ENCODE data around the gene RMC1.

Gene RMC1

DNA sequence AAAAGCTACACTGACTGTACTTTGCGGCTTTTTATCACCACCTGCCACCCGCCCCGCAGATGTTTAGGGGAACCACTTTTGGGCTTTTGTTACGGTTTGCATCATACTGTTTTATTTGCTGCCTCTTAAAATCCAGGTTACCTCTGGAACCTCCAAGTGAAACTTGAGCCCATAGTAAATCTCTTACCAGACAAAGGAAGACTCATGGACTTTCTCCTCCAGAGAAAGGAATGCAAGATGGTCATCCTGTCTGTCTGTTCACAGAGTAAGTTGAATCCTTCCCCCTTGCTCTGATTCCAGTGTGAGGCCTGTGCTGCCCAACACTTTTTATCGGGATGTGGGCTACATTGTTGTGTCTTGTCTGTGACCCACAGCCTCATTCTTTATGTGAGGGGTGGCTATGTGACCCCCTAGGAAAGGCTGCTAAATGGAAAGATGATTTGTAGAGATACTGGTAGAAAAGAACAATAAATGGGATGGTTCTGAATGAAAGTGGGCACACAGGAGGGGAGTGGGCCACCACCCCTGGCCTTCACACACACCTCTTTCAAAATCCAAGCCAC, 23.3 kb downstream of the RMC1 start:
- no peak for DNase-seq (ENCODE audit: extremely low read depth, low read depth)
- TF ChIP-seq, protein P1, sequence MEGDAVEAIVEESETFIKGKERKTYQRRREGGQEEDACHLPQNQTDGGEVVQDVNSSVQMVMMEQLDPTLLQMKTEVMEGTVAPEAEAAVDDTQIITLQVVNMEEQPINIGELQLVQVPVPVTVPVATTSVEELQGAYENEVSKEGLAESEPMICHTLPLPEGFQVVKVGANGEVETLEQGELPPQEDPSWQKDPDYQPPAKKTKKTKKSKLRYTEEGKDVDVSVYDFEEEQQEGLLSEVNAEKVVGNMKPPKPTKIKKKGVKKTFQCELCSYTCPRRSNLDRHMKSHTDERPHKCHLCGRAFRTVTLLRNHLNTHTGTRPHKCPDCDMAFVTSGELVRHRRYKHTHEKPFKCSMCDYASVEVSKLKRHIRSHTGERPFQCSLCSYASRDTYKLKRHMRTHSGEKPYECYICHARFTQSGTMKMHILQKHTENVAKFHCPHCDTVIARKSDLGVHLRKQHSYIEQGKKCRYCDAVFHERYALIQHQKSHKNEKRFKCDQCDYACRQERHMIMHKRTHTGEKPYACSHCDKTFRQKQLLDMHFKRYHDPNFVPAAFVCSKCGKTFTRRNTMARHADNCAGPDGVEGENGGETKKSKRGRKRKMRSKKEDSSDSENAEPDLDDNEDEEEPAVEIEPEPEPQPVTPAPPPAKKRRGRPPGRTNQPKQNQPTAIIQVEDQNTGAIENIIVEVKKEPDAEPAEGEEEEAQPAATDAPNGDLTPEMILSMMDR (IDR thresholded peaks at IDR 0.05; ENCODE audit: low read depth, low read length): no peak

DNA sequence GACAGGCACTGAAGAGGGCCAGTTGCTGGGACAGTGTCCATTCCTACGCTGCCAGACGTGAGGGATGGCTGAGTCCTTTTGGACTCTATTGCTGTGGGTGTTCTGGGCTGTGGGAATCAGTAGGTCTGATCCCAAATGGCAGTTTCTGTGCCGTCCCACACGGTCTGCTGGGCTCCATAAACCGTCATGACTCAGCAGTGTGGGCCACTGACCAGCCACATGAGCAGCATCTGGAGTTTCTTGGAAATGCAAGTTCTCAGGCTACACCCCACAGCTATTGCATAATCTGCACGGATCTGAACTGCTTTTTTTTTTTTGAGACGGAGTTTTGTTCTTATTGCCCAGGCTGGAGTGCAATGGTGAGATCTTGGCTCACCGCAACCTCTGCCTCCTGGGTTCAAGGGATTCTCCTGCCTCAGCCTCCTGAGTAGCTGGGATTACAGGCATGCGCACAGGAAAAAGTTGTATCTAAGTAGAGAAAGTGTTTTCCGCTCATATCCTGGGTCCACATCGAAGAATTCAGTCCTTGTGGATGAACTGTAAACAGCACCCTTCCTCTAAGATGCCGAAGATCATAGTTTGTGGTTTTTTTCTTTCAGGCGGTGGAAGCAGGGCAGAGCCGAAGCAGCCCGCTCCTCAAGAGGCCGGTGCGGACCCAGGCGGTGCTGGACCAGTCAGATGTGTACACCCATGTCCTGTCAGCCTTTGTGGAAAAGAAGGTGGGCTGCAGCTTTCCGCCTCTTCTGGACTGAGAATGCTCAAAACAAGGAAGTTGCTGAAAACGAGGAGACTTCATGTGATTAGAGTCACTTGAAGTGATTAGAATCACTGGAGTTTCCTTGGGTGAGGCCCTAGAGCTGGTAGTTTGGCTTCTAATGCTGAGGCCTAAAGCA, 25.5 kb downstream of the RMC1 start:
- peak; percentile 29 for DNase-seq (ENCODE audit: extremely low read depth, low read depth)
- TF ChIP-seq, protein P1 (IDR thresholded peaks at IDR 0.05; ENCODE audit: low read depth, low read length): no peak

DNA sequence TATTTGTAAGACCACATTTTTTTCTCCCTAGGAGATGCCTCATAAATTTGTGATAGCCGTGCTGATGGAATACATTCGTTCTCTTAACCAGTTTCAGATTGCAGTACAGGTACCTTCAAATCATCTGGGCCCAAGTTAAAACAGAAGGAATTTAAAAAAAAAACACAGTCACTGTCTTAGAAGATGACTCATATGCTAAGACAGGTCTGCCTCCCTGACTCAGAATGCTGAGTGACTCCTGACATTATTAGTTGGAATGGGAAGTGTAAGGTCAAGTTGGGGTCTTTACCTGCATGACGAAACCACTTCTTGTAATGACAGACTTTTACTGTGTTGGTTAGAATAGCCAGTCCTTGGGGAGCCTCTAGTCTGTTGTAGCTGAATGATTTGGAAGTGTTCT, 26.3 kb downstream of the RMC1 start:
- TF ChIP-seq, protein P1 (IDR thresholded peaks at IDR 0.05; ENCODE audit: low read depth, low read length): no peak
- DNase-seq (ENCODE audit: extremely low read depth, low read depth): no peak

DNA sequence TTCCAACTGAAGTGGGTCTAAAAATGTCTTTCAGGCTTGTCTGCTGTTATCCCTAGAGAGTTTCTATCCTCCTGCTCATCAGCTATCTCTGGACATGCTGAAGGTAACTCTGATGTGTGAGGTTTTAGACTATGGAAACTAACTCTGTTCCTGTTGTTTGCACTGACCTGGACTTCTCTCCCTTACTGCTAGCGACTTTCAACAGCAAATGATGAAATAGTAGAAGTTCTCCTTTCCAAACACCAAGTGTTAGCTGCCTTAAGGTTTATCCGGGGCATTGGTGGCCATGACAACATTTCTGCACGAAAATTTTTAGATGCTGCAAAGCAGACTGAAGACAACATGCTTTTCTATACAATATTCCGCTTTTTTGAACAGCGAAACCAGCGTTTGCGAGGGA, 26.9 kb downstream of the RMC1 start:
- no peak for DNase-seq (ENCODE audit: extremely low read depth, low read depth)
- TF ChIP-seq, protein P1 (IDR thresholded peaks at IDR 0.05; ENCODE audit: low read depth, low read length): no peak

DNA sequence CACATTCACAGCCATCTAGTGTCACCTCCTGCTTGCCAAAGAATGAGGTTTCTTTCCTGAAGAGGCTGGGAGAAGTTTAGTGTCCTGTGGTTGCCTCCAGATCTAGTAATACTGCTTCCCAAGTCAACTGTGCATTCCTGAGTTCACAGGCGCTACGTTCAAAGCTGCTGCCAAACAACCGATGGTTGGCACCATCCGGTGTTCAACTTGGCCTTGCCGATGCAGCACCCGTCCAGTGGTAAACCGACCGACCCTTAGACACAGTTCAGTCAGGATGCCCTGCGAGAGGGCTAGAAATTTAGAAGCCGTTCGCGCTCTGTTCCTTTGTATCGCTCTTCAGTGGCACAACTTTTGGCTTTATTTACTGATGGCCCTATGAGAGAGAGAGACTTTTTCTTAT, 28.6 kb downstream of the RMC1 start:
- DNase-seq (ENCODE audit: extremely low read depth, low read depth): no peak

DNA sequence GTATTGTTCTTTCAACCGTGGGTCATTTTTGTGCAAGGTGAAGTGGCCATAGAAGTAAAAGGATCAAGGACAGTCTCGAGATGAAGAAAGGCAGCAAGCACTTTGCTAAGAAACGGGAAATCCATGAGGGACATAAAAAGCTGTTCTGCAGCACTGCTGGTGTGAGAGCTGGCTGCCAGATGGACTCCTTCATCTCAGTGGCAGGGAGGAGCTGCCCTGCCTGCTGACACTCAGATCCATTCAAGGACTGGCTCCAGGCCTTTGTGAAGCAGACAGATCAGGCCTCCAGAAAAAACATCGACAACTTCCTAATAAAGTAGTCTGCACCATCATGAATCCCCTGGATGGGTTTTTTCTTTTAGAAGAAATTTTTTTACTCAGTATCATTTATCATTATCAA, 29.5 kb downstream of the RMC1 start:
- DNase-seq (ENCODE audit: extremely low read depth, low read depth): no peak
- TF ChIP-seq, protein P1 (IDR thresholded peaks at IDR 0.05; ENCODE audit: low read depth, low read length): no peak

More for the DNA sequence above, 28.6 kb downstream of the RMC1 start:
- TF ChIP-seq, protein P1 (IDR thresholded peaks at IDR 0.05; ENCODE audit: low read depth, low read length): no peak

DNA sequence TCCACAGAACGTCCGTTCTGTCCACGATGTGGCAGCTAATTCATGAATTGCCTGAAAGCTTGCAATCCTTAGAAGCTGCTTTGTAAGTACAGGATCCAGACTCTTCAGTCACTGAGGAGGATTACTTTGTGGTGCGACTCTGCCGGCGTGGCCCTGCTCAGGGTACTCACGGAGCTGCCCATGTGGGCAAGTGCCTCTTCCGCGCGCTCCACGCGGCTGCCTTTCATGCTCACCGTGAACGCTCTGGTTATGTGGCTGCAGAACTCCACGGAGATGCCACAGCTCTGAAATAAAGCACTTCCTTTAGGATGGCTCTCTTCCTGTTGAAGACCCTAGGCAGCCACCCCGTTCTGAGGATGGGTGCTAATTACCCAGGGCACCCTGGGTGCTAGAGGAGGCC, 31.0 kb downstream of the RMC1 start:
- TF ChIP-seq, protein P1 (IDR thresholded peaks at IDR 0.05; ENCODE audit: low read depth, low read length): no peak
- DNase-seq (ENCODE audit: extremely low read depth, low read depth): no peak

Measured in AG09319 (cell line).